Measurements from ENCODE around the gene EFCC1. TPM values are rescaled to one million over a fixed set of nuclear protein-coding genes. Genes with fewer than 3 reads are reported as not detected.

The EFCC1 gene
- total RNA-seq, 4 donors from 2014 or later: 0.22 to 2.1 (median 1.9) TPM

GRCh38 chr3:129018751-129019150 is 17.6 kb downstream of the EFCC1 start:
- Histone ChIP-seq H3K9me3 (no peaks in the 10 kb centered on the region), H3K27me3 (no peaks in the 10 kb centered on the region), H3K36me3 (no peaks in the 10 kb centered on the region), H3K4me3 (no peak overlapping the region), H3K27ac (no peak overlapping the region), H3K4me1 (peaks cover 0 to 21% (median 7%) of the 10 kb centered on the region in 4 donors)
- WGBS, 2 donors: 81 to 85% methylated on average over 9 of the region's 9 CpGs
- TF ChIP-seq EP300 (IDR thresholded peaks at IDR 0.05) (no peak), CTCF (IDR thresholded peaks at IDR 0.05) (no peak), POLR2A (IDR thresholded peaks at IDR 0.05) (no peak)
- no peak for DNase-seq (ENCODE audit: low spot score in 2 of 2)

GRCh38 chr3:129019266-129019665 is 18.2 kb downstream of the EFCC1 start:
- no peak overlapping the region for H3K27ac ChIP-seq
- H3K27me3 ChIP-seq: no peaks in the 10 kb centered on the region
- DNase-seq (ENCODE audit: low spot score in 2 of 2): no peak
- no peaks in the 10 kb centered on the region for H3K36me3 ChIP-seq
- H3K4me3 ChIP-seq: no peak overlapping the region
- H3K4me1 ChIP-seq: peaks cover 0 to 15% (median 7%) of the 10 kb centered on the region in 4 donors
- H3K9me3 ChIP-seq: no peaks in the 10 kb centered on the region
- 79 to 85% methylated on average over 3 of the region's 3 CpGs for WGBS, 2 donors
- TF ChIP-seq POLR2A (IDR thresholded peaks at IDR 0.05): no peak
- no peak for TF ChIP-seq CTCF (IDR thresholded peaks at IDR 0.05)
- no peak for TF ChIP-seq EP300 (IDR thresholded peaks at IDR 0.05)

- no peak for DNase-seq (ENCODE audit: low spot score in 2 of 2)
- WGBS, 2 donors: 73 to 81% methylated on average over 3 to 5 of the region's 5 CpGs
- Histone ChIP-seq H3K36me3 (no peaks in the 10 kb centered on the region), H3K9me3 (no peaks in the 10 kb centered on the region), H3K4me3 (no peak overlapping the region), H3K27ac (no peak overlapping the region), H3K27me3 (no peaks in the 10 kb centered on the region), H3K4me1 (peaks cover 0 to 13% (median 6%) of the 10 kb centered on the region in 4 donors)
- TF ChIP-seq CTCF (IDR thresholded peaks at IDR 0.05) (no peak), POLR2A (IDR thresholded peaks at IDR 0.05) (no peak), EP300 (IDR thresholded peaks at IDR 0.05) (no peak)
Observed at GRCh38 chr3:129020691-129021090, 19.6 kb downstream of the EFCC1 start.

- no peak overlapping the region for H3K27ac ChIP-seq
- no peaks in the 10 kb centered on the region for H3K36me3 ChIP-seq
- no peak for DNase-seq (ENCODE audit: low spot score in 2 of 2)
- 76 to 80% methylated on average over 6 of the region's 6 CpGs for WGBS, 2 donors
- TF ChIP-seq CTCF (IDR thresholded peaks at IDR 0.05): no peak
- no peak for TF ChIP-seq POLR2A (IDR thresholded peaks at IDR 0.05)
- no peaks in the 10 kb centered on the region for H3K27me3 ChIP-seq
- H3K4me1 ChIP-seq: peaks cover 0 to 13% (median 5%) of the 10 kb centered on the region in 4 donors
- H3K4me3 ChIP-seq: no peak overlapping the region
- H3K9me3 ChIP-seq: no peaks in the 10 kb centered on the region
Observed at GRCh38 chr3:129021140-129021551, 20.0 kb downstream of the EFCC1 start.

- Histone ChIP-seq H3K27ac (peak overlapping the region in 2 of 4 donors; percentile 28 to 33), H3K4me3 (no peak overlapping the region), H3K27me3 (no peaks in the 10 kb centered on the region), H3K9me3 (no peaks in the 10 kb centered on the region), H3K36me3 (no peaks in the 10 kb centered on the region), H3K4me1 (peaks cover 0 to 20% (median 6%) of the 10 kb centered on the region in 4 donors)
- 65 to 71% methylated on average over 15 of the region's 15 CpGs for WGBS, 2 donors
- peak in 1 of 2 donors; percentile 9 for DNase-seq (ENCODE audit: low spot score in 2 of 2)
- TF ChIP-seq EP300 (IDR thresholded peaks at IDR 0.05): no peak
Observed at GRCh38 chr3:129022114-129023007, 21.3 kb downstream of the EFCC1 start.

Data from tibial nerve (tissue), 4 donors.